Ishikawa (cell line): Measurements from ENCODE around the gene ROR1.

Experiments
- EP300 ChIP-seq: IDR thresholded peaks from 2 replicates; pipeline ENCODE4 v1.6.1; 2012; ENCODE audit warnings: borderline replicate concordance
- FOXM1 ChIP-seq: IDR thresholded peaks from 2 replicates; pipeline ENCODE4 v1.6.1; 2012; ENCODE audit warnings: low read depth, borderline replicate concordance
- TAF1 ChIP-seq: IDR thresholded peaks from 2 replicates; pipeline ENCODE4 v1.6.1; 2012; ENCODE audit warnings: low read depth, mild to moderate bottlenecking
- ZBTB7A ChIP-seq: IDR thresholded peaks from 2 replicates; pipeline ENCODE4 v1.6.1; 2012; ENCODE audit warnings: low read depth
- TF ChIP-seq, protein P1 (sequence below): IDR thresholded peaks from 2 replicates; pipeline ENCODE4 v1.6.1; 2012
- TF ChIP-seq, protein P2 (sequence below): IDR thresholded peaks from 2 replicates; pipeline ENCODE4 v1.6.1; 2012; ENCODE audit warnings: low read depth, mild to moderate bottlenecking

DNA sequence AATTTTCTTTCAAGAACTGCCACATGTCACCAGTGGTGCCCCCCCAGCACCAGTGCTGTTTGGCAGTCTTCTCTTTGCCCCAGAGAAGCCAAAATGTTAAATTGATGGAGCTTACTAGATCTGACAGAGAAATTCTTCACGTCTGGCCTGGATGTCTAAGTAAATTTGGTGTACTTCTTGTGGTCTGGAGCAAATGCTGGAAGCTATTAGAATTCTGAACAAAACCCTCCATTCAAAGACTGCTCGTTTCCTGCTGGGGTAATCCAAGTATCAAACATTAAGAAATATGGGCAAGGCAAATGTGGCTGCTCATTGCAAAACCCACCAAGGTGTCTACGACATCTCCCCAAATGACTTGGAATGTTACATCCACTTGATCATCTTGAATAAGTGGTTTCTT, 92.3 kb downstream of the ROR1 start:
- TF ChIP-seq, protein P1, sequence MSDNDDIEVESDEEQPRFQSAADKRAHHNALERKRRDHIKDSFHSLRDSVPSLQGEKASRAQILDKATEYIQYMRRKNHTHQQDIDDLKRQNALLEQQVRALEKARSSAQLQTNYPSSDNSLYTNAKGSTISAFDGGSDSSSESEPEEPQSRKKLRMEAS, result no peak
- TF ChIP-seq EP300 (no peak), FOXM1 (no peak), ZBTB7A (no peak), TAF1 (no peak)
- TF ChIP-seq, protein P2, sequence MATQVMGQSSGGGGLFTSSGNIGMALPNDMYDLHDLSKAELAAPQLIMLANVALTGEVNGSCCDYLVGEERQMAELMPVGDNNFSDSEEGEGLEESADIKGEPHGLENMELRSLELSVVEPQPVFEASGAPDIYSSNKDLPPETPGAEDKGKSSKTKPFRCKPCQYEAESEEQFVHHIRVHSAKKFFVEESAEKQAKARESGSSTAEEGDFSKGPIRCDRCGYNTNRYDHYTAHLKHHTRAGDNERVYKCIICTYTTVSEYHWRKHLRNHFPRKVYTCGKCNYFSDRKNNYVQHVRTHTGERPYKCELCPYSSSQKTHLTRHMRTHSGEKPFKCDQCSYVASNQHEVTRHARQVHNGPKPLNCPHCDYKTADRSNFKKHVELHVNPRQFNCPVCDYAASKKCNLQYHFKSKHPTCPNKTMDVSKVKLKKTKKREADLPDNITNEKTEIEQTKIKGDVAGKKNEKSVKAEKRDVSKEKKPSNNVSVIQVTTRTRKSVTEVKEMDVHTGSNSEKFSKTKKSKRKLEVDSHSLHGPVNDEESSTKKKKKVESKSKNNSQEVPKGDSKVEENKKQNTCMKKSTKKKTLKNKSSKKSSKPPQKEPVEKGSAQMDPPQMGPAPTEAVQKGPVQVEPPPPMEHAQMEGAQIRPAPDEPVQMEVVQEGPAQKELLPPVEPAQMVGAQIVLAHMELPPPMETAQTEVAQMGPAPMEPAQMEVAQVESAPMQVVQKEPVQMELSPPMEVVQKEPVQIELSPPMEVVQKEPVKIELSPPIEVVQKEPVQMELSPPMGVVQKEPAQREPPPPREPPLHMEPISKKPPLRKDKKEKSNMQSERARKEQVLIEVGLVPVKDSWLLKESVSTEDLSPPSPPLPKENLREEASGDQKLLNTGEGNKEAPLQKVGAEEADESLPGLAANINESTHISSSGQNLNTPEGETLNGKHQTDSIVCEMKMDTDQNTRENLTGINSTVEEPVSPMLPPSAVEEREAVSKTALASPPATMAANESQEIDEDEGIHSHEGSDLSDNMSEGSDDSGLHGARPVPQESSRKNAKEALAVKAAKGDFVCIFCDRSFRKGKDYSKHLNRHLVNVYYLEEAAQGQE, result no peak
